GM12872 (cell line): Measurements from ENCODE around the gene ZBTB12.

Experiments used
- CTCF ChIP-seq: IDR thresholded peaks from 3 replicates; pipeline ENCODE4 v1.5.1; 2011; ENCODE audit warnings: low read depth, mild to moderate bottlenecking, low read length, moderate library complexity; ENCODE audit not compliant: insufficient read depth

ZBTB12 gene

GRCh38 chr6:31901953-31902643 is at the start of gene ZBTB12:
Gene ZBTB12, minus strand, starts transcription at chr6:31902086. Its CDS starts 781 bp downstream, at chr6:31901305.
- no peak for TF ChIP-seq CTCF

- TF ChIP-seq CTCF: no peak
These were observed 48.2 kb upstream of the ZBTB12 start for GRCh38 chr6:31949926-31950548.

- no peak for TF ChIP-seq CTCF
These were observed 47.0 kb upstream of the ZBTB12 start for GRCh38 chr6:31948753-31949413.

- no peak for TF ChIP-seq CTCF
These were observed 46.4 kb upstream of the ZBTB12 start for GRCh38 chr6:31948306-31948705.

- no peak for TF ChIP-seq CTCF
These were observed 46.0 kb upstream of the ZBTB12 start for GRCh38 chr6:31947864-31948263.

- TF ChIP-seq CTCF: no peak
These were observed 45.3 kb upstream of the ZBTB12 start for GRCh38 chr6:31947070-31947675.

GRCh38 chr6:31946370-31946885 is 44.5 kb upstream of the ZBTB12 start:
- no peak for TF ChIP-seq CTCF
